NT2/D1 (cell line): ENCODE results near the gene ODF2L.
A peak's percentile ranks its signal among the peaks of the same experiment; 100 is the strongest.

Experiments
- DNase-seq: peaks from one replicate; pipeline ENCODE4 v3.0.0-alpha.2; 2011; ENCODE audit warnings: low read depth, low spot score
- H3K27me3 ChIP-seq: 2 replicates; pipeline ENCODE4 v1.6.0; 2011; ENCODE audit warnings: mild to moderate bottlenecking; ENCODE audit not compliant: insufficient read length, insufficient read depth
- H3K36me3 ChIP-seq: 2 replicates; pipeline ENCODE4 v1.6.1; 2011; ENCODE audit warnings: mild to moderate bottlenecking, low read length, mixed read lengths; ENCODE audit not compliant: insufficient read depth, insufficient read length
- H3K4me1 ChIP-seq: 2 replicates; pipeline ENCODE4 v1.5.1; 2011; ENCODE audit not compliant: insufficient read depth, insufficient read length
- H3K4me3 ChIP-seq: 2 replicates; pipeline ENCODE4 v1.5.1; 2011; ENCODE audit warnings: low read depth; ENCODE audit not compliant: insufficient read length
- H3K9ac ChIP-seq: 2 replicates; pipeline ENCODE4 v1.6.0; 2011; ENCODE audit warnings: low read depth; ENCODE audit not compliant: insufficient read length
- H3K9me3 ChIP-seq: 2 replicates; pipeline ENCODE4 v1.5.1; 2011; ENCODE audit warnings: mild to moderate bottlenecking, low read length; ENCODE audit not compliant: insufficient read depth
- SUZ12 ChIP-seq: IDR thresholded peaks from 2 replicates; pipeline ENCODE4 v1.6.1; 2011; ENCODE audit not compliant: insufficient read length, insufficient read depth; ENCODE audit errors: extremely low read depth
- YY1 ChIP-seq: IDR thresholded peaks from 2 replicates; pipeline ENCODE4 v1.6.1; 2011; ENCODE audit not compliant: insufficient read length, insufficient read depth
- ZNF274 ChIP-seq: IDR thresholded peaks from 2 replicates; pipeline ENCODE4 v1.6.1; 2011; ENCODE audit warnings: mild to moderate bottlenecking, low read depth, low read length

Gene ODF2L

GRCh38 chr1:86416343-86416742 is 20.2 kb upstream of the ODF2L start:
- H3K9ac ChIP-seq, result no peak overlapping the region
- no peak for DNase-seq

DNA sequence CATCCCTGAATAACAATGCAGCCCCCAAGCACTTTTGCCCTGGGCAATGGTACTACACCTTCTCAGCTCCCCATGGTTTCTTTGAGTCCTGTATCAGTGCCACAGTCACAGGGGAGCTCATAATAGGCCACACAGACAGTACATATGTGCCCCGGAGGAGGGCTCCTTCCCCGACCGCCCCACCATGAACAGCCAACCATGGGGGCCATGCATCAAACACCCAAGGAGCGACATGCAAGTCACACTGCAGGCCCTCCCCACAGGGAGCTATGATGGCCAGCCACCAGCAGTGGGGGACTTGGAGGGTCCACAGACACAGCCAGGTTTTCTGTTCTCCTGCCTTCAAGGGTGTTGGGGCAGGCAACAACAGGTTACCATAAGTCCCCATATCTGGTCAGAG is 14.8 kb upstream of the ODF2L start:
- TF ChIP-seq SUZ12 (no peak), ZNF274 (no peak), YY1 (no peak)
- Histone ChIP-seq H3K4me3 (no peak overlapping the region), H3K9ac (no peak overlapping the region), H3K4me1 (no peaks in the 10 kb centered on the region), H3K36me3 (no peaks in the 10 kb centered on the region), H3K9me3 (no peaks in the 10 kb centered on the region), H3K27me3 (no peaks in the 10 kb centered on the region)
- DNase-seq, result no peak

More at GRCh38 chr1:86416343-86416742, 20.2 kb upstream of the ODF2L start:
- no peak for TF ChIP-seq SUZ12
- no peak for TF ChIP-seq ZNF274
- TF ChIP-seq YY1, result no peak
- Histone ChIP-seq H3K9me3 (no peaks in the 10 kb centered on the region), H3K27me3 (no peaks in the 10 kb centered on the region), H3K4me1 (no peaks in the 10 kb centered on the region), H3K36me3 (no peaks in the 10 kb centered on the region), H3K4me3 (no peak overlapping the region)

GRCh38 chr1:86409416-86410021 is 13.4 kb upstream of the ODF2L start:
- no peaks in the 10 kb centered on the region for H3K36me3 ChIP-seq
- TF ChIP-seq ZNF274, result no peak
- TF ChIP-seq YY1, result no peak
- no peak for TF ChIP-seq SUZ12
- no peak overlapping the region for H3K4me3 ChIP-seq
- no peak overlapping the region for H3K9ac ChIP-seq
- no peaks in the 10 kb centered on the region for H3K27me3 ChIP-seq
- DNase-seq, result no peak
- H3K9me3 ChIP-seq, result no peaks in the 10 kb centered on the region
- H3K4me1 ChIP-seq, result no peaks in the 10 kb centered on the region

DNA sequence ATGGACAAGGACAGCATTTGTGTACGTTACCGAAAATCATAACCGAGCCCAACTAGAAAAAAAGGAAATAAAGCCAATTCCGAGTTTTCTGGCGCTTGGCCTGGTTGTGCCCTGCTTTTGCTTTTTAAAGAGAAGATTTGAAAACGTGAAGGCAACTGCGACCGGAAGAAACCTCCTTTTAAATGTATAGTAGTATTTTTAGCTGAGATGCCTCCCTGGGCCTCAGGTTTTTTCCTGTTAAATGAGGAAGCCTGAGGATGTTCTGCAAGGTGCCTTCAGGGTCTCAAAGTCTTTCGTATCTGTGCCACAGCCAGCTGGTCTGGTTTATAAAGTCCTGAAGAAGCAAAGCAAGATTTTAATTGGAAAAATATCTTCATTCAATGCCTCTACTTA is 371 bp upstream of the ODF2L start:
- Histone ChIP-seq H3K9ac (peak overlapping the region; percentile 27), H3K27me3 (no peaks in the 10 kb centered on the region), H3K4me3 (peak overlapping the region; percentile 77), H3K9me3 (no peaks in the 10 kb centered on the region), H3K4me1 (no peaks in the 10 kb centered on the region), H3K36me3 (no peaks in the 10 kb centered on the region)
- TF ChIP-seq ZNF274 (no peak), SUZ12 (no peak), YY1 (no peak)
- DNase-seq, result no peak

GRCh38 chr1:86394416-86394815 is 1.7 kb downstream of the ODF2L start:
- H3K9me3 ChIP-seq, result no peaks in the 10 kb centered on the region
- no peak for DNase-seq
- TF ChIP-seq SUZ12, result no peak
- TF ChIP-seq ZNF274, result no peak
- TF ChIP-seq YY1, result no peak
- H3K4me3 ChIP-seq, result no peak overlapping the region
- H3K36me3 ChIP-seq, result no peaks in the 10 kb centered on the region
- H3K27me3 ChIP-seq, result no peaks in the 10 kb centered on the region
- no peak overlapping the region for H3K9ac ChIP-seq
- no peaks in the 10 kb centered on the region for H3K4me1 ChIP-seq

DNA sequence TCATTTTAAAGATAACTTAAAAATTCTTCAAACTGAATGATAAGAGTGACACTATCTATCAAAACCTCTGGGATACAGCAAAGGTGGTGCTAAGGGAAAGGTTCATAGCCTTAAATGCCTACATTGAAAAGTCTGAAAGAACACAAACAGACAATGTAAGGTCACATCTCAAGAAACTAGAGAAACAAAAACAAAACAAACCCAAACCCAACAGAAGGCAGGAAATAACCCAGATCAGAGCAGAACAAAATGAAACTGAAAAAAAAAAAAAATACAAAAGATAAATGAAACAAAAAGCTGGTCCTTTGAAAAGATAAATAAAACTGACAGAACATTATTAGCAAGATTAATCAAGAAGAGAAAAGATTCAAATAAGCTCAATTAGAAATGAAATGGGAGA is 6.8 kb downstream of the ODF2L start:
- Histone ChIP-seq H3K9me3 (no peaks in the 10 kb centered on the region), H3K4me3 (no peak overlapping the region), H3K27me3 (no peaks in the 10 kb centered on the region), H3K9ac (no peak overlapping the region), H3K4me1 (no peaks in the 10 kb centered on the region), H3K36me3 (peaks cover 2% of the 10 kb centered on the region)
- TF ChIP-seq SUZ12 (no peak), YY1 (no peak), ZNF274 (no peak)
- no peak for DNase-seq

- no peaks in the 10 kb centered on the region for H3K9me3 ChIP-seq
- H3K4me1 ChIP-seq, result no peaks in the 10 kb centered on the region
- H3K36me3 ChIP-seq, result peaks cover 2% of the 10 kb centered on the region
- H3K9ac ChIP-seq, result no peak overlapping the region
- no peaks in the 10 kb centered on the region for H3K27me3 ChIP-seq
- DNase-seq, result no peak
- TF ChIP-seq YY1, result no peak
- no peak for TF ChIP-seq ZNF274
- TF ChIP-seq SUZ12, result no peak
- H3K4me3 ChIP-seq, result no peak overlapping the region
Observed at GRCh38 chr1:86388777-86389176, 7.3 kb downstream of the ODF2L start.
